K562 (cell line): ENCODE results near the gene CENPX. TPM values are rescaled to one million over a fixed set of nuclear protein-coding genes. Genes with fewer than 3 reads are reported as not detected.

ENCODE experiments used
- ATF1 ChIP-seq, 2 experiments: fragments of 450-650 bp in 1 of 2; IDR thresholded peaks; 2 replicates each; pipeline ENCODE4 v1.6.1; 2016; ENCODE audit warnings: missing compliant biosample characterization in 1 of 2, missing genetic modification characterization in 1 of 2
- FOXJ3 ChIP-seq: sonication (generic); formaldehyde crosslinking; IDR thresholded peaks from 2 replicates; pipeline ENCODE4 v1.4.0; 2020; ENCODE audit warnings: mild to moderate bottlenecking, missing genetic modification reagents
- NFE2L1 ChIP-seq: fragments of 450-650 bp; IDR thresholded peaks from 2 replicates; pipeline ENCODE4 v1.6.1; 2016; ENCODE audit warnings: missing genetic modification characterization, low read depth, mild to moderate bottlenecking, missing compliant biosample characterization, moderate library complexity, borderline replicate concordance
- NUFIP1 ChIP-seq: fragments of 450-650 bp; IDR thresholded peaks from 2 replicates; pipeline ENCODE4 v1.6.1; 2018; ENCODE audit not compliant: partially characterized antibody
- SNIP1 ChIP-seq: fragments of 450-650 bp; IDR thresholded peaks from 2 replicates; pipeline ENCODE4 v1.7.1; 2017; ENCODE audit warnings: low read depth, mild to moderate bottlenecking
- TAF7 ChIP-seq: fragments of 450-650 bp; IDR thresholded peaks from 2 replicates; pipeline ENCODE4 v1.6.1; 2016; ENCODE audit warnings: missing genetic modification characterization, missing compliant biosample characterization
- ZNF507 ChIP-seq: conservative IDR thresholded peaks from 2 replicates; pipeline ENCODE4 v1.6.1; 2017; ENCODE audit warnings: missing genetic modification characterization, missing compliant biosample characterization
- ZNF584 ChIP-seq: fragments of 200-800 bp; sonication (Bioruptor generic); IDR thresholded peaks from 2 replicates; pipeline ENCODE4 v1.6.1; 2016; ENCODE audit warnings: low read depth, mild to moderate bottlenecking, missing genetic modification characterization, missing compliant biosample characterization
- ZNF586 ChIP-seq: fragments of 450-650 bp; formaldehyde crosslinking; conservative IDR thresholded peaks from 2 replicates; pipeline ENCODE4 v1.4.0; 2020; ENCODE audit warnings: mild to moderate bottlenecking, moderate library complexity
- ZSCAN32 ChIP-seq: fragments of 450-650 bp; formaldehyde crosslinking; IDR thresholded peaks from 2 replicates; pipeline ENCODE4 v1.4.0; 2020; ENCODE audit warnings: mild to moderate bottlenecking, moderate library complexity
- polyA plus RNA-seq, 8 experiments: library from polyadenylated mRNA; depleted of rRNA in 4 of 8; stranded (reverse) in 5 of 8; unstranded in 3 of 8; fragments of >200 nt; fragmentation: Nextera tagmentation in 2 of 8; fragmentation: Illumina TruSeq in 1 of 8; extraction: Ambion mirVana in 2 of 8; extraction: Trizol in 1 of 8; gene quantifications; 2 replicates each; pipeline versions ENCODE4 v1.2.1 to v1.2.3, GENCODE V29; 2011 to 2014; ENCODE audit warnings: inconsistent platforms in 1 of 8, missing spikeins in 1 of 8
- total RNA-seq, 7 experiments: library from RNA; depleted of rRNA in 6 of 7; stranded (reverse); fragments of >200 nt in 6 of 7; fragmentation: Illumina TruSeq in 2 of 7; extraction: Trizol in 2 of 7; gene quantifications; 2 replicates each; pipeline versions ENCODE4 v1.2.1 to v1.2.3, GENCODE V29; 2011 to 2021; ENCODE audit warnings: low replicate concordance in 1 of 7
- TF ChIP-seq, protein P1 (sequence below): sonication (generic); formaldehyde crosslinking; IDR thresholded peaks from 2 replicates; pipeline ENCODE4 v1.8.1; 2023; ENCODE audit warnings: mild to moderate bottlenecking, missing genetic modification reagents
- TF ChIP-seq, protein P2 (sequence below), 2 experiments: fragments of 450-650 bp; IDR thresholded peaks; 2 replicates each; pipeline ENCODE4 v1.6.1; 2016; ENCODE audit warnings: mild to moderate bottlenecking in 2 of 2, borderline replicate concordance in 1 of 2, low read depth in 1 of 2, moderate library complexity in 1 of 2
- TF ChIP-seq, protein P3 (sequence below), 2 experiments: fragments of 450-650 bp; IDR thresholded peaks; 2 replicates each; pipeline ENCODE4 v1.6.1; 2018; ENCODE audit warnings: mild to moderate bottlenecking in 2 of 2, low read depth in 1 of 2; ENCODE audit not compliant: partially characterized antibody in 2 of 2

CENPX gene
- total and polyA plus RNA-seq, 9 of the 15 experiments (the other 6 are each of a cell fraction or from before 2014, with no cell fraction given) = 32.7 to 352 (median 127) TPM

GRCh38 chr17:82065638-82066303, 43.1 kb upstream of the CENPX start, which contains the start of gene DUS1L (continued):
- TF ChIP-seq, protein P1, sequence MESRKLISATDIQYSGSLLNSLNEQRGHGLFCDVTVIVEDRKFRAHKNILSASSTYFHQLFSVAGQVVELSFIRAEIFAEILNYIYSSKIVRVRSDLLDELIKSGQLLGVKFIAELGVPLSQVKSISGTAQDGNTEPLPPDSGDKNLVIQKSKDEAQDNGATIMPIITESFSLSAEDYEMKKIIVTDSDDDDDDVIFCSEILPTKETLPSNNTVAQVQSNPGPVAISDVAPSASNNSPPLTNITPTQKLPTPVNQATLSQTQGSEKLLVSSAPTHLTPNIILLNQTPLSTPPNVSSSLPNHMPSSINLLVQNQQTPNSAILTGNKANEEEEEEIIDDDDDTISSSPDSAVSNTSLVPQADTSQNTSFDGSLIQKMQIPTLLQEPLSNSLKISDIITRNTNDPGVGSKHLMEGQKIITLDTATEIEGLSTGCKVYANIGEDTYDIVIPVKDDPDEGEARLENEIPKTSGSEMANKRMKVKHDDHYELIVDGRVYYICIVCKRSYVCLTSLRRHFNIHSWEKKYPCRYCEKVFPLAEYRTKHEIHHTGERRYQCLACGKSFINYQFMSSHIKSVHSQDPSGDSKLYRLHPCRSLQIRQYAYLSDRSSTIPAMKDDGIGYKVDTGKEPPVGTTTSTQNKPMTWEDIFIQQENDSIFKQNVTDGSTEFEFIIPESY (CRISPR knock-in tag) = peak; percentile 97
- TF ChIP-seq ZNF586 (CRISPR knock-in tag) (no peak), FOXJ3 (CRISPR knock-in tag) (no peak), NFE2L1 (tag) (no peak), ATF1 (CRISPR knock-in tag; IDR thresholded peaks at IDR 0.05) (no peak), ATF1 (tag; IDR thresholded peaks at IDR 0.05) (peak; percentile 66), ZSCAN32 (CRISPR knock-in tag) (no peak), SNIP1 (no peak), NUFIP1 (peak; percentile 72), ZNF584 (no peak), TAF7 (tag) (no peak), ZNF507 (tag) (no peak)
- TF ChIP-seq, protein P2, sequence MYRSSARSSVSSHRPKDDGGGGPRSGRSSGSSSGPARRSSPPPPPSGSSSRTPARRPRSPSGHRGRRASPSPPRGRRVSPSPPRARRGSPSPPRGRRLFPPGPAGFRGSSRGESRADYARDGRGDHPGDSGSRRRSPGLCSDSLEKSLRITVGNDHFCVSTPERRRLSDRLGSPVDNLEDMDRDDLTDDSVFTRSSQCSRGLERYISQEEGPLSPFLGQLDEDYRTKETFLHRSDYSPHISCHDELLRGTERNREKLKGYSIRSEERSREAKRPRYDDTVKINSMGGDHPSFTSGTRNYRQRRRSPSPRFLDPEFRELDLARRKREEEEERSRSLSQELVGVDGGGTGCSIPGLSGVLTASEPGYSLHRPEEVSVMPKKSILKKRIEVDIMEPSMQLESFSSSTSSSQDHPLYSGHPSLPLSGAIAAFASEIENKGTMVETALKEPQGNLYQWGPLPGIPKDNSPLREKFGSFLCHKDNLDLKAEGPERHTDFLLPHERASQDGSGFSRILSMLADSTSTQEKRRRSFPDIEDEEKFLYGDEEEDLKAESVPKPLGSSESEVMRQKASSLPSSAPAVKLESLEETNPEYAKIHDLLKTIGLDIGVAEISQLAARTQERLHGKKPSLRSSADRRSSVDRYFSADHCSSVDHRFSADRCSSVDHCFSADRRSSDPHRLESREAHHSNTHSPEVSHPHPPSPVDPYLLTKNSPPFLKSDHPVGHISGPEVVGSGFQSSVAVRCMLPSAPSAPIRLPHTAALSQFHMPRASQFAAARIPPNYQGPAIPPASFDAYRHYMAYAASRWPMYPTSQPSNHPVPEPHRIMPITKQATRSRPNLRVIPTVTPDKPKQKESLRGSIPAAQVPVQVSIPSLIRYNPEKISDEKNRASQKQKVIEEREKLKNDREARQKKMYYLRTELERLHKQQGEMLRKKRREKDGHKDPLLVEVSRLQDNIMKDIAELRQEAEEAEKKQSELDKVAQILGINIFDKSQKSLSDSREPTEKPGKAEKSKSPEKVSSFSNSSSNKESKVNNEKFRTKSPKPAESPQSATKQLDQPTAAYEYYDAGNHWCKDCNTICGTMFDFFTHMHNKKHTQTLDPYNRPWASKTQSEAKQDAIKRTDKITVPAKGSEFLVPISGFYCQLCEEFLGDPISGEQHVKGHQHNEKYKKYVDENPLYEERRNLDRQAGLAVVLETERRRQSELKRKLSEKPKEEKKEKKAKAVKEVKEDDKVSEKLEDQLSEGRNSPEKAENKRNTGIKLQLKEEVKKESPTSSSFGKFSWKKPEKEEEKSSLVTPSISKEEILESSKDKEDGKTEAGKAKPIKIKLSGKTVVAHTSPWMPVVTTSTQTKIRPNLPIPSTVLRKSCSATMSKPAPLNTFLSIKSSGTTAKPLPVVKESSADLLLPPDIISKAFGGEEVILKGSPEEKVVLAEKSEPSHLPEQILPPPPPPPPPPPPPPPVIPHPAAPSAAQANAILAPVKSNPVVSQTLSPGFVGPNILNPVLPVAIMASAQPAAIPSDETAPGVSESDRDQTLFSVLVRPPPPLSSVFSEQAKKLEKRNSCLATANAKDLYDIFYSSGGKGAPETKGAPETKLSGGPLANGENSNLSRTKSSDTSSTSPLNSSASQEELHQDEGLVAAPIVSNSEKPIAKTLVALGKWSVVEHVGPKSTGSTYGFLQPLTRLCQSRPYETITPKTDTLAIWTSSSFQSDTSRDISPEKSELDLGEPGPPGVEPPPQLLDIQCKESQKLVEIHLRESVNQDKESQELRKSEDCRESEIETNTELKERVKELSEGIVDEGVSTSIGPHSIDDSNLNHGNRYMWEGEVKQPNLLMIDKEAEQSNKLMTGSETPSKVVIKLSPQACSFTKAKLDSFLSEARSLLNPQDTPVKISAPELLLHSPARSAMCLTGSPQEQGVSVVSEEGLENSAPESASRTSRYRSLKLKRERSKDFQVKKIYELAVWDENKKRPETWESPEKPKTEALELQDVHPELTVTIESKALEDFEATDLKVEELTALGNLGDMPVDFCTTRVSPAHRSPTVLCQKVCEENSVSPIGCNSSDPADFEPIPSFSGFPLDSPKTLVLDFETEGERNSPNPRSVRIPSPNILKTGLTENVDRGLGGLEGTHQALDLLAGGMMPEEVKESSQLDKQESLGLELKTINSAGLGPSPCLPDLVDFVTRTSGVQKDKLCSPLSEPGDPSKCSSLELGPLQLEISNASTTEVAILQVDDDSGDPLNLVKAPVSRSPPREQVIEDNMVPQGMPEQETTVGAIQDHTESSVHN (IDR thresholded peaks at IDR 0.05; ENCODE audit: borderline replicate concordance in 1 of 2, low read depth in 1 of 2) = no peak
- TF ChIP-seq, protein P3, sequence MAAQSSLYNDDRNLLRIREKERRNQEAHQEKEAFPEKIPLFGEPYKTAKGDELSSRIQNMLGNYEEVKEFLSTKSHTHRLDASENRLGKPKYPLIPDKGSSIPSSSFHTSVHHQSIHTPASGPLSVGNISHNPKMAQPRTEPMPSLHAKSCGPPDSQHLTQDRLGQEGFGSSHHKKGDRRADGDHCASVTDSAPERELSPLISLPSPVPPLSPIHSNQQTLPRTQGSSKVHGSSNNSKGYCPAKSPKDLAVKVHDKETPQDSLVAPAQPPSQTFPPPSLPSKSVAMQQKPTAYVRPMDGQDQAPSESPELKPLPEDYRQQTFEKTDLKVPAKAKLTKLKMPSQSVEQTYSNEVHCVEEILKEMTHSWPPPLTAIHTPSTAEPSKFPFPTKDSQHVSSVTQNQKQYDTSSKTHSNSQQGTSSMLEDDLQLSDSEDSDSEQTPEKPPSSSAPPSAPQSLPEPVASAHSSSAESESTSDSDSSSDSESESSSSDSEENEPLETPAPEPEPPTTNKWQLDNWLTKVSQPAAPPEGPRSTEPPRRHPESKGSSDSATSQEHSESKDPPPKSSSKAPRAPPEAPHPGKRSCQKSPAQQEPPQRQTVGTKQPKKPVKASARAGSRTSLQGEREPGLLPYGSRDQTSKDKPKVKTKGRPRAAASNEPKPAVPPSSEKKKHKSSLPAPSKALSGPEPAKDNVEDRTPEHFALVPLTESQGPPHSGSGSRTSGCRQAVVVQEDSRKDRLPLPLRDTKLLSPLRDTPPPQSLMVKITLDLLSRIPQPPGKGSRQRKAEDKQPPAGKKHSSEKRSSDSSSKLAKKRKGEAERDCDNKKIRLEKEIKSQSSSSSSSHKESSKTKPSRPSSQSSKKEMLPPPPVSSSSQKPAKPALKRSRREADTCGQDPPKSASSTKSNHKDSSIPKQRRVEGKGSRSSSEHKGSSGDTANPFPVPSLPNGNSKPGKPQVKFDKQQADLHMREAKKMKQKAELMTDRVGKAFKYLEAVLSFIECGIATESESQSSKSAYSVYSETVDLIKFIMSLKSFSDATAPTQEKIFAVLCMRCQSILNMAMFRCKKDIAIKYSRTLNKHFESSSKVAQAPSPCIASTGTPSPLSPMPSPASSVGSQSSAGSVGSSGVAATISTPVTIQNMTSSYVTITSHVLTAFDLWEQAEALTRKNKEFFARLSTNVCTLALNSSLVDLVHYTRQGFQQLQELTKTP (IDR thresholded peaks at IDR 0.05; ENCODE audit: low read depth in 1 of 2, partially characterized antibody in 2 of 2) = no peak
